Stimulated activated CD4-positive, alpha-beta T cell treated with anti-CD3 and anti-CD28 coated beads, Interleukin-12 subunit alpha, Interleukin-12 subunit beta, amount 100 ng/mL, for 4 hours (primary cell): ENCODE measurements around the gene ZNF224.
"Not testable (repeated sequence)": the region's sequence is repeated elsewhere in the genome, so short reads cannot be mapped to it uniquely, and the experiment has no call there.

Experiments
- DNase-seq: peaks from one replicate; pipeline ENCODE4 v3.0.0-alpha.2; 2020

Gene ZNF224

DNA sequence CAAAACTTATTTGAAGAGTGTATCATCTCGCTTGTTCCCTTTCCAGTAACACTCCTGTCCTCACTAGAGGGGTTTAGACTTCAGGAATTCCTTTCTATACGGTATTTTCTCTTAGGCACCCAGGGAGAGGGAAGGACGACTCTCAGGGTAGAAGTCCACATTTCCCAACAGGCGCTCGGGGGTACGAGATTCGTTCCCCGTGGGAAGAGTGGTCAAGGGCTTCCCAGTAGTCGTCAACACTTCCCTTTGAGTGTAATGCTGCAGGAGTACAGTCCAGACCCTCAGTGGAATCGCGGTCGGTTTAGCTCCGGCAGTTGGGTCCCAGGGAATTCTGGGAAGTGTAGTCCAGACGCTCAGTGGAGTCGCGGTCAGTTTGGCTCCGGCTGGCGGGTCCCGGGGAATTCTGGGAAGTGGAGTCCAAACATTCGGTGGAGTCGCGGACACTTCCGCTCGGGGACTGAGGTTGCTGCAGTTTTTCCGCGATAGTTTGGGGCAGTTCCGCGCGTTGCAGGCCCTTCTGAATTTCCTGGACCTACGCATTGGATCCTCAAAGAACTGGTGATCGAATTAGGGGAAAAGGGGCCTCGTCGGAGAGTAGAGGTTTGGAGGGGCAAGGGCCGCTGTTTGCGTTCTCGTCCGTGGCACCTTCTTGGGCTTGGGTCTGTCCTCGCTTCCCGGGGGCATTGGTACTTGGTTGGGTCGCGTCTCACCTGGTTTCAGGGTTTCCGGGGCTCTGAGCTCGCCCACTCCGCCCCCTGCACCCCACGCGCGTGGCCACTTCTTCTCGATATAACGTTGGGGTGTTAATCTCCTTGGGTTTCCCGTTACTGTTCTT, at the start of gene ZNF224:
ZNF224 (plus strand) TSS at position 431 of the 835 bp plus-strand sequence. CDS start 3,513 bp downstream, outside the sequence.
- peak; percentile 71 for DNase-seq

GRCh38 chr19:44050740-44051649, 43.2 kb upstream of the ZNF224 start:
- peak; percentile 20 for DNase-seq

- DNase-seq, result peak; percentile 70
These were observed 42.3 kb upstream of the ZNF224 start, which contains the start of gene ZNF223 for GRCh38 chr19:44051650-44052402. Gene ZNF223 (plus strand): TSS chr19:44052036. CDS start chr19:44055177, 3,141 bp downstream.

DNA sequence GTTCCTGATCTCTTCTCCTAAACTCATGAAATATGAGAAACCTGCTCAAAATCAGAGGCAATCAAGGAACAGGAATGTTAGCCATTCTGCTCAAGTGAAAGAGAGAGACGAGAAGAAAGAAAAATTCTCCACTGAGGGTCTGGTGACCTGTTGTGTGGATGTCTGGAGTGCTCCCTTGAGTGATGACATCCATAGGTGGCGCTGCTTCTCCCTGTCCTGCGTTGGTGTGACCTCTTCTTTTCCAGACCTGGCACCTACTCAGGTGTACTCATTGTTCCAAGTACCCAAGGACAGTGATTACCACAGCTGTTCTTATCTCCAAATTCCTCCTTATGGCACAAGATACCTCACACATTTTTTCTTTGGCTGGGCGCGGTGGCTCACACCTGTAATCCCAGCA, 38.3 kb upstream of the ZNF224 start:
- DNase-seq, result no peak

DNA sequence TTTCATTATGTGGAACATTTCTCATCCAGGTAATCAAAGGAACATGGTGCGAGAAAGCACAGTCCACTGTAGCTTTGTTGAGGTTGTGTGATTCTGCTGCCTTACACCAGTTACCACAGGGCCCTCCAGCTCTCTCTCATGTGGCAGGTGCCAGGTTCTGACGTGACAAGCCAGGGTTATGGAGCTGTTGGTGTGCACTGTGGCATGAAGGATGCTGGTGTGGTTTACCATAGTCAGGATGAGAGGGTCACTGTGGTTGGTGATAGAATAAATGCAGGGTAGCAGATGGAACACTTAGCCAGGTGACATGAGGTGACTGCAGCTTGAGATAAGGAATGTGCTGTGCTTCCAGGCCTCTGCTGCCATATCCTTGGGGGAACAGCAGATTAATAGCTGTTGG, 34.9 kb upstream of the ZNF224 start:
- DNase-seq, result no peak

GRCh38 chr19:44061038-44061437, 33.1 kb upstream of the ZNF224 start:
- no peak for DNase-seq

GRCh38 chr19:44066305-44066704, 27.9 kb upstream of the ZNF224 start:
- no peak for DNase-seq

DNA sequence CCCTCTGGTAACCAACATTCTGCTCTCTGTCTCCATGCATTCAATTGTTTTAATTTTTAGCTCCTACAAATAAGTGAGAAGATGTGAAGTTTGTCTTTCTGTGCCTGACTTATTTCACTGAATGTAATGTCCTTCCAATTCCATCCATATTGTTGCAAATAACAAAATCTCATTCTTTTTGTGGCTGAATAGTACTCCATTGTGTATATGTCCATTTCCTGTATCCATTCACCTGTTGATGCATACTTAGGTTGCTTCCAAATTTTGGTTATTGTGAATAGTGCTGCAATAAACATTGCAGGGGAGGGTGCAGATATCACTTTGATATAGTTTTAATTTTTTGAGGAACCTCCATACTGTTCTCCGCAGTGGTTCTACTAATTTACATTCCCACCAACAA, 24.7 kb upstream of the ZNF224 start:
- DNase-seq, result no peak

DNA sequence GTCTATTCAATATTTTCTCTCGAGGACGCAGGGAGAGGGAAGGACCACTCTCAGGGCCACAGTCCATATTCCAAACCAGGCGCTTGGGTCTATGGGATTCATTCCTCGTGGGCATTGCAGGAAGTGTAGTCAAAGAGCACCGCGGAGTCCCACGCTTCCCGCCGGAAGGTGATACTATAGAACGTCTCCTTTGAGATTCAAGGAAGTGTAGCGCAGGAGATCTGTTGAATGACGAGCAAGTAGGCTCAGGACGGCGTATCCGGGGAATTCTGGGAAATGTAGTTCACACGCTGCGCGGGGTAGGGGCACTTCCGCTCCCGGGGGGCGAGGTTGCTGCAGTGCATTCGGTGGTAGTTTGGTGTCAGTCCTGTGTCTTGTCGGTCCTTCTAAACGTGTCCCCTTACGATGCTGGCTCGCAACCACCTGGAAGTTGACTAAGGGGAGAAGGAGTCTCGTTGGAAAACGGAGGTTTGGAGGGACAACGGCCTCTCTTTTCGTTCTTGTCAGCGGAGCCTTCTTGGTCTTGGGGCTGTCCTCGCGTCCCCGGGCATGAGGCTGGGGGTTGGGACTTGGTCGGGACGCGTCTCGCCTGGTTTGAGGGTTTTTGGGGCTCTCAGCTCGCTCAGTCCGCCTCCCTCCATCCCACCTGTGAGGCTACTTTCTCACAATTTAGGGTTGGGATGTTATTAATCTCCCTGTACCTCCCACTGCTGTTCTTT, 22.2 kb upstream of the ZNF224 start, which contains the start of gene ZNF284:
ZNF284 (plus strand) TSS at position 336 of the 719 bp plus-strand sequence. CDS start 4,231 bp downstream, outside the sequence.
- DNase-seq, result peak; percentile 77

GRCh38 chr19:44072543-44073401, 21.4 kb upstream of the ZNF224 start:
- no peak for DNase-seq

- DNase-seq, result no peak
These were observed 17.8 kb upstream of the ZNF224 start for GRCh38 chr19:44076325-44076724.

DNA sequence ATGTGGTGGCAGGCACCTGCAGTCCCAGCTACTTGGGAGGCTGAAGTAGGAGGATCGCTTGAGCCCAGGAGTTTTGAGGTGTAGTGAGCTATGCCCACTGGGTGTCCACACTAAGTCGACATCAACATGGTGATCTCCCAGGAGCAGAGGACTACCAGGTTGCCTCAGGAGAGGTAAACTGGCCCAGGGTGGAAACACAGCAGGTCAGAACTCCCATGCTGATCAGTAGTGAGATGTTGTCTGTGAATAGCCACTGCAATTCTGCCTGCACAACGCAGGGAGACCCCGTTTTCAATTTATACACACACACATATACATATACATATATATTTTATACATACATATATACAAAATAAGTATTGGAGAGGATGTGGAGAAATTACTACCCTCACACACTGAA, 2.1 kb upstream of the ZNF224 start:
- DNase-seq, result no peak

DNA sequence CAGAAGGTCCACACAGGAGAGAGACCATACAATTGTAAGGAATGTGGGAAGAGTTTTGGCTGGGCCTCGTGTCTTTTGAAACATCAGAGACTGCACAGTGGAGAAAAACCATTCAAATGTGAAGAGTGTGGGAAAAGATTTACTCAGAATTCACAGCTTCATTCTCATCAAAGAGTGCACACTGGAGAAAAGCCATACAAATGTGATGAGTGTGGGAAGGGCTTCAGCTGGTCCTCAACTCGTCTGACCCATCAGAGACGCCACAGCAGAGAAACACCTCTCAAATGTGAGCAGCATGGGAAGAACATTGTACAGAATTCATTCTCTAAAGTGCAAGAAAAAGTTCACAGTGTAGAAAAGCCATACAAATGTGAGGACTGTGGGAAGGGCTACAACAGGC, 13.6 kb downstream of the ZNF224 start:
- no peak for DNase-seq

- no peak for DNase-seq
These were observed 15.3 kb downstream of the ZNF224 start for GRCh38 chr19:44109458-44109857.

- no peak for DNase-seq
These were observed 17.8 kb downstream of the ZNF224 start for GRCh38 chr19:44111910-44112463.

GRCh38 chr19:44112802-44113137, 18.6 kb downstream of the ZNF224 start:
- no peak for DNase-seq

DNA sequence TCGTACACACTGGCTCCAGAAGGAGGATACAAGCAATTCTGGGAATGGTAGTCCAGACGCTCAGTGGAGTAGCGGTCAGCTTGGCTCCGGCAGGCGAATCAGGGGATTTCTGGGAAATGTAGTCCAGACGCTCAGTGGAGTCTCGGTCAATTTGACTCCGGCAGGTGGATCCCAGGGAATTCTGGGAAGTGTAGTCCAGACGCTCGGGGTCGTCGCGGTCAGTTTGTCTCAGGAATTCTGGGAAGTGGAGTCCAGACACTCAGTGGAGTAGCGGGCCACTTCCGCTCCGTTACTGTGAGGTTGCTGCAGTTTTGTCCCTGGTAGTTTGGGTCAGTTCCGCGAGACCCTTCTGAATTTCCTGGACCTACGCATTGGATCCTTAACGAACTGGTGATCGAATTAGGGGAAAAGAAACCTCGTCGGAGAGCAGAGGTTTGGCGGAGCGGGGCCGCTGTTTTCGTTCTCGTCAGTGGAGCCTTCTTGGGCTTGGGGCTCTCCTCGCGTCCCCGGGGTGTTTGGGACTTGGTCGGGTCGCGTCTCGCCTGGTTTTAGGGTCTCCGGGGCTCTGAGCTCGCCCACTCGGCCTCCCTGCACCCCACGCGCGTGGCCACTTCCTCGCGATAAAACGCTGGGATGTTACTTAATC, 19.1 kb downstream of the ZNF224 start, which contains the start of gene ZNF225:
ZNF225 (plus strand) TSS at position 262 of the 646 bp plus-strand sequence. CDS start 2,429 bp downstream, outside the sequence.
- peak; percentile 72 for DNase-seq

GRCh38 chr19:44113784-44114390, 19.7 kb downstream of the ZNF224 start:
- DNase-seq, result no peak

GRCh38 chr19:44121162-44121561, 27.0 kb downstream of the ZNF224 start:
- DNase-seq, result not testable (repeated sequence)

GRCh38 chr19:44131955-44132354, 37.8 kb downstream of the ZNF224 start:
- no peak for DNase-seq
